ENCODE measurements around the gene KLHL34. TPM values are rescaled to one million over a fixed set of nuclear protein-coding genes. Genes with fewer than 3 reads are reported as not detected.

Gene KLHL34
- total and polyA plus RNA-seq, 2 experiments from 2014 or later, result not detected

DNA sequence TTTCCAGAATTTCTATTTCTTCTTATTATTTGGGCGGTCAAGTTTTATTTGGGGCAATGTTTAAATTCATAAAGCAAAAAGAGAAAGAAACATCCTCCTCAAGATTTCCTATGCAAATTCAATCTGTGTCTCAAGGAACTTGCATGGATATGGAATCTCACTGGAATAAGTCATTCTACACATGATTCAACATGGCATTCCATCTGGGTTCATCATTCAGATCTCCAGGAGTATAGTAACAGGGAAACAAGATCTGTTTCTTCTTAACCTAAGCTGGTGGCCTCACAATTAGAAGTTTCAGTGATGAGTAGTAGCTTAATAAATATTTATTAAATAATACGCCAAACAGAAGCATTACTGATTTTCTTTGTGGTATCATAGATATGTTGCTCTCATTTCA is 19.8 kb downstream of the KLHL34 start:
- Histone ChIP-seq H3K27ac (no peak overlapping the region), H3K27me3 (no peaks in the 10 kb centered on the region), H3K36me3 (no peaks in the 10 kb centered on the region), H3K4me3 (no peak overlapping the region), H3K9me3 (ENCODE audit: low read depth) (no peaks in the 10 kb centered on the region), H3K4me1 (ENCODE audit: low read depth) (peaks cover 4% of the 10 kb centered on the region)
- TF ChIP-seq, protein P1, sequence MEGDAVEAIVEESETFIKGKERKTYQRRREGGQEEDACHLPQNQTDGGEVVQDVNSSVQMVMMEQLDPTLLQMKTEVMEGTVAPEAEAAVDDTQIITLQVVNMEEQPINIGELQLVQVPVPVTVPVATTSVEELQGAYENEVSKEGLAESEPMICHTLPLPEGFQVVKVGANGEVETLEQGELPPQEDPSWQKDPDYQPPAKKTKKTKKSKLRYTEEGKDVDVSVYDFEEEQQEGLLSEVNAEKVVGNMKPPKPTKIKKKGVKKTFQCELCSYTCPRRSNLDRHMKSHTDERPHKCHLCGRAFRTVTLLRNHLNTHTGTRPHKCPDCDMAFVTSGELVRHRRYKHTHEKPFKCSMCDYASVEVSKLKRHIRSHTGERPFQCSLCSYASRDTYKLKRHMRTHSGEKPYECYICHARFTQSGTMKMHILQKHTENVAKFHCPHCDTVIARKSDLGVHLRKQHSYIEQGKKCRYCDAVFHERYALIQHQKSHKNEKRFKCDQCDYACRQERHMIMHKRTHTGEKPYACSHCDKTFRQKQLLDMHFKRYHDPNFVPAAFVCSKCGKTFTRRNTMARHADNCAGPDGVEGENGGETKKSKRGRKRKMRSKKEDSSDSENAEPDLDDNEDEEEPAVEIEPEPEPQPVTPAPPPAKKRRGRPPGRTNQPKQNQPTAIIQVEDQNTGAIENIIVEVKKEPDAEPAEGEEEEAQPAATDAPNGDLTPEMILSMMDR (IDR thresholded peaks at IDR 0.05; ENCODE audit: low read depth, low read length), result no peak
- DNase-seq (ENCODE audit: low read depth in 1 of 2, low spot score in 1 of 2), result no peak

DNA sequence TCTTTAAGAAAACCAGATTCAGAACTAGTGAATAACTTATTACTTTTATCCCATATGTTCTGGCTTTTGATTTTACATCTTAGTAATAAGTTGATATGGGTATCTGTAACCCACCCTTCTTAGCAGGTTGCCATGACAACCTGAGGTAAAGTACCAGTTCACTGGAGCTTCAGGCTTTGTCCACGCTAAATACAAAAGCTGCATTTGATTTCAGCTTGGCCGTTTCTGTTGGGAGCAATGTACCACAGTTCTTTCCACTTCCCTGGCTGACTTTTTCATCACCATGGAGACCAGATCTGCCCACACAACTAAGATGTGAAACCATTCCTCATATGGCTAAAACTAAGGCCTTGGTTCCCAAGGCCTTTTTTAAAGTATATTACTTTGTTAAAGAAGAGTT is 26.1 kb downstream of the KLHL34 start:
- H3K4me1 ChIP-seq (ENCODE audit: low read depth), result no peaks in the 10 kb centered on the region
- H3K36me3 ChIP-seq, result no peaks in the 10 kb centered on the region
- H3K9me3 ChIP-seq (ENCODE audit: low read depth), result no peaks in the 10 kb centered on the region
- H3K4me3 ChIP-seq, result no peak overlapping the region
- no peaks in the 10 kb centered on the region for H3K27me3 ChIP-seq
- TF ChIP-seq, protein P1 (IDR thresholded peaks at IDR 0.05; ENCODE audit: low read depth, low read length), result no peak
- H3K27ac ChIP-seq, result no peak overlapping the region
- DNase-seq (ENCODE audit: low read depth in 1 of 2, low spot score in 1 of 2), result no peak

- Histone ChIP-seq H3K27ac (no peak overlapping the region), H3K4me1 (ENCODE audit: low read depth) (no peaks in the 10 kb centered on the region), H3K36me3 (no peaks in the 10 kb centered on the region), H3K9me3 (ENCODE audit: low read depth) (no peaks in the 10 kb centered on the region), H3K4me3 (no peak overlapping the region), H3K27me3 (no peaks in the 10 kb centered on the region)
- DNase-seq (ENCODE audit: low read depth in 1 of 2, low spot score in 1 of 2), result no peak
- TF ChIP-seq, protein P1 (IDR thresholded peaks at IDR 0.05; ENCODE audit: low read depth, low read length), result no peak
Observed at GRCh38 chrX:21623778-21624501, 34.2 kb downstream of the KLHL34 start.

GRCh38 chrX:21620234-21620633 is 37.9 kb downstream of the KLHL34 start:
- no peaks in the 10 kb centered on the region for H3K9me3 ChIP-seq (ENCODE audit: low read depth)
- H3K36me3 ChIP-seq, result no peaks in the 10 kb centered on the region
- H3K27ac ChIP-seq, result no peak overlapping the region
- H3K4me1 ChIP-seq (ENCODE audit: low read depth), result no peaks in the 10 kb centered on the region
- no peaks in the 10 kb centered on the region for H3K27me3 ChIP-seq
- TF ChIP-seq, protein P1 (IDR thresholded peaks at IDR 0.05; ENCODE audit: low read depth, low read length), result no peak
- H3K4me3 ChIP-seq, result no peak overlapping the region
- no peak for DNase-seq (ENCODE audit: low read depth in 1 of 2, low spot score in 1 of 2)

GRCh38 chrX:21616386-21616785 is 41.7 kb downstream of the KLHL34 start:
- Histone ChIP-seq H3K27ac (no peak overlapping the region), H3K9me3 (ENCODE audit: low read depth) (no peaks in the 10 kb centered on the region), H3K27me3 (no peaks in the 10 kb centered on the region), H3K4me1 (ENCODE audit: low read depth) (no peaks in the 10 kb centered on the region), H3K4me3 (no peak overlapping the region), H3K36me3 (no peaks in the 10 kb centered on the region)
- DNase-seq (ENCODE audit: low read depth in 1 of 2, low spot score in 1 of 2), result no peak
- TF ChIP-seq, protein P1 (IDR thresholded peaks at IDR 0.05; ENCODE audit: low read depth, low read length), result no peak
